Brain microvascular endothelial cell (primary cell): ENCODE measurements around the gene MSRB2.

Experiments
- DNase-seq: peaks from one replicate; pipeline ENCODE4 v3.0.0-alpha.2; 2020
- H3K27ac ChIP-seq: fragments of 250-450 bp; sonication (Bioruptor Pico); 2 replicates; pipeline ENCODE4 v1.5.1; 2020; ENCODE audit warnings: mild to moderate bottlenecking, moderate library complexity
- H3K27me3 ChIP-seq: fragments of 250-450 bp; sonication (Bioruptor Pico); replicated peaks from 2 replicates; pipeline ENCODE4 v1.5.1; 2020; ENCODE audit warnings: mild to moderate bottlenecking
- H3K36me3 ChIP-seq: fragments of 250-450 bp; sonication (Bioruptor Pico); replicated peaks from 2 replicates; pipeline ENCODE4 v1.5.1; 2020; ENCODE audit warnings: mild to moderate bottlenecking
- H3K4me3 ChIP-seq: 2 replicates; pipeline ENCODE4 v1.5.1; 2011; ENCODE audit warnings: low read depth, mild to moderate bottlenecking, control low read depth, low read length, moderate library complexity
- CTCF ChIP-seq: IDR thresholded peaks from 2 replicates; pipeline ENCODE4 v1.5.1; 2011; ENCODE audit warnings: low read depth, mild to moderate bottlenecking, moderate library complexity, low read length, control low read depth, inconsistent platforms; ENCODE audit errors: missing control alignments
- in situ Hi-C: cut with HindIII; loops from 2 replicates; pipeline ENCODE4 v1.10.0; 2017; ENCODE audit warnings: low sequenced_read_pairs, low pct_ligation_motif_present

The MSRB2 gene

GRCh38 chr10:23158370-23158769 lies 63.0 kb downstream of the MSRB2 start:
- no peak overlapping the region for H3K4me3 ChIP-seq
- peak; percentile 91 for TF ChIP-seq CTCF
- in situ Hi-C loops = no loop called here

GRCh38 chr10:23171232-23171876 lies 76.0 kb downstream of the MSRB2 start:
- no peak overlapping the region for H3K27ac ChIP-seq
- peak; percentile 12 for DNase-seq
- in situ Hi-C loops = no loop called here
- no peaks in the 10 kb centered on the region for H3K36me3 ChIP-seq
- peaks cover 34% of the 10 kb centered on the region for H3K27me3 ChIP-seq
- H3K4me3 ChIP-seq = no peak overlapping the region
- TF ChIP-seq CTCF = no peak

More at GRCh38 chr10:23158370-23158769, 63.0 kb downstream of the MSRB2 start:
- DNase-seq = peak; percentile 47
- Histone ChIP-seq H3K36me3 (no peaks in the 10 kb centered on the region), H3K27me3 (no peaks in the 10 kb centered on the region), H3K27ac (no peak overlapping the region)
